NCI-H146 (cell line): ENCODE measurements around the gene CCT7.

Source experiments
- DNase-seq: peaks from one replicate; lab custom pipeline; 2025; lab: John Stamatoyannopoulos, UW

Gene CCT7

GRCh38 chr2:73294239-73294638 lies 60.1 kb downstream of the CCT7 start:
- no peak for DNase-seq

DNA sequence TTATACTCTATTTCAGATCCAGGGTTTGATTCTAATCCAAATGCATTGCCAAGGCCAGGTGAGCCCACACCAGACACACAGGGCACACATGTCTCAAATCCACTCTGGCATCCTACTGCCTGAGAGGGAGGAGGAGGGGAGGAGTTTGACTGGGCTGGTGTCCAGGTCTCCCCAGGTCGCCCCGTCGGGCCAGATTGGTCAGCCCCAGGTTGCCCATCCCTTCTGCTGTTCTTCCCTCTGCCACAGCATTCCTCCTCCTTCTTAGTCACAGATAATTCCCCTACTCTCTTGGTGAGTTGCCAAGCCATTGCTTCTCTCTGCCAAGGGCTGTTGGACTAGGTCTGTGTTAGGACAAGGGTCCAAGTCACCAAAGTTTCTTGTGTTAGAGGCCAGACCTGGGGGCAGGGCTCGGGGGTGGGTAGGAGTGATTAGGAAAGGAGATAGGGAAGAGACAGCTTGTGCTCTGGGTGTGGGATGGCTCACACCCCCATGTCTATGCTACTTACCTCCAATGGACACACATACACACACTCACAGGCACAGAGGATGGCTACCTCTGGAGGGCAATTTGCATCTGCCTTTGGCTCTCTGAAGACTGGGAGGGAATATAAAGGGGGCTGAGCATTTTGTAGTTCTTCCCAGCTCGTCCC lies 61.8 kb downstream of the CCT7 start:
- DNase-seq = no peak

DNA sequence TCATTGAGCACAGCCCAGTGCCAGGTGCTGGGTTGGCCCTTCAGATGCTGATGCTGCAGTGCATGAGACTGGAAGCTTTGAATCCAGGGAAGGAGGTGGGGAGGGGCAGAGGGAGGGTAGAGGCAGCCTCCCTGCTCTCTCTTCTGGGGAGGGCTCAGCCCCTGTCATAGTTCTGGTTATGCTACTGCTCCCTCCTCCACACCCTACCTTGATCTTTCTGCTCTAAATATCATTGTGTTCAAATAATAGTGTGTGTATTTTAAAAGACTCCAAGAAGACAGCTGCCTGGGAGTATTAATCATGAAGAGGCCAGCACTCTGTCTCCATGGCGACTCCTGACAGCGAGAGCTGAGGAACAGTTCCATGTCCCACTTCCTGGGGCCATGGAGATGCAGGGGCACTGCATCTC lies 63.0 kb downstream of the CCT7 start:
- DNase-seq = peak; percentile 61

DNA sequence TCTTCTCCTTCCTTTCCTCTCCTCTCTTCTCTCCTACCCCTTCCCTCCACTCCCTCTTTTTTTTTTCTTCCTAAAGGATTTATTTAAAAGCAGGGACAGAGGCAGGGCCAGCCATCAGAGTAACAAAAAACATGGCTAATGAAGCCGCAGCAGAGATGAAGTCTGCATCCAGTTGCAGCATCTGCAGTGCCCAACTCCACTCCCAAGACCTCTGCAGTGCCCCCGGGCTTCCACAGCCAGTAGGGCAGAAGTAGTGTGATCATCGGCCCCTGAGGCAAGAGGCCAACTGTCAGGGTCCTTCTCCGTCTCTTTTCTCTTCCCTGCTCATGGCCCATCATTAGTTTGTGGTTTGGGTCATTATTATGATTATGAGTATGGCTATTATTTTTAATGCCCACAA lies 63.5 kb downstream of the CCT7 start:
- DNase-seq = peak; percentile 33

- no peak for DNase-seq
These were observed 66.8 kb downstream of the CCT7 start for GRCh38 chr2:73300926-73301325.

DNA sequence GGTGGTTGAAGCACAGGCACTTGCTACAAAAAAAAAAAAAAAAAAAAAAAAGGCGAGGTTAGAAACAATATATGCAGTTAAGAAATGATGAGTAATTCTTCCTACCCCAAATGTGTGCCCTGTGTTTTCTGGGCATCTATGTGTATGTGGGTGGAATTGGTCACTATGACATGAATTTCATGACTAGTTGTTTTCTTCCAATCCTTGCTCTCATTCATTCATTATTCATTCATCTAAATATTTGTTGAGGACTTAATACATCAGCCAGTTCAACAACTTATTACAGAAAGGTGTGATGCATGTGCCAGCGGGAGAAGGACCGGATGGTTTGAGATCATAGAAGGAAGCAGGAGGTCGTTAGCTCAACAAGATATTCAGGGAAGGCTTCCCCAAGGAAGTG lies 67.5 kb downstream of the CCT7 start:
- DNase-seq = no peak
